GM19035 (cell line): ENCODE measurements around the gene PRDM4.

Source experiments
- ATAC-seq: cut with Tn5 transposase; IDR thresholded peaks from one replicate; pipeline ENCODE4 v1.9.1; 2021; ENCODE audit not compliant: unreplicated experiment

PRDM4 gene

GRCh38 chr12:107760809-107761501 is at the start of gene PRDM4:
PRDM4 (minus strand) TSS chr12:107761137; CDS start chr12:107760515, 622 bp downstream.
- ATAC-seq, result peak; percentile 95

GRCh38 chr12:107807471-107808150 is 46.7 kb upstream of the PRDM4 start:
- ATAC-seq, result no peak

- no peak for ATAC-seq
These were observed 44.7 kb upstream of the PRDM4 start for GRCh38 chr12:107805488-107806180.

- ATAC-seq, result no peak
These were observed 42.2 kb upstream of the PRDM4 start for GRCh38 chr12:107803092-107803491.

- ATAC-seq, result no peak
These were observed 40.2 kb upstream of the PRDM4 start for GRCh38 chr12:107801150-107801549.

- ATAC-seq, result no peak
These were observed 37.6 kb upstream of the PRDM4 start for GRCh38 chr12:107798580-107798979.

GRCh38 chr12:107794451-107794850 is 33.5 kb upstream of the PRDM4 start:
- ATAC-seq, result no peak

GRCh38 chr12:107791465-107792089 is 30.6 kb upstream of the PRDM4 start:
- ATAC-seq, result no peak

- no peak for ATAC-seq
These were observed 27.9 kb upstream of the PRDM4 start for GRCh38 chr12:107788690-107789458.

- ATAC-seq, result no peak
These were observed 27.3 kb upstream of the PRDM4 start for GRCh38 chr12:107788281-107788680.

GRCh38 chr12:107783406-107784376 is 22.8 kb upstream of the PRDM4 start:
- ATAC-seq, result peak; percentile 59

GRCh38 chr12:107782067-107782466 is 21.1 kb upstream of the PRDM4 start:
- no peak for ATAC-seq

GRCh38 chr12:107780298-107780697 is 19.4 kb upstream of the PRDM4 start:
- ATAC-seq, result no peak

GRCh38 chr12:107779077-107779831 is 18.3 kb upstream of the PRDM4 start:
- ATAC-seq, result peak; percentile 65

- no peak for ATAC-seq
These were observed 17.6 kb upstream of the PRDM4 start for GRCh38 chr12:107778383-107779025.

- ATAC-seq, result no peak
These were observed 15.2 kb upstream of the PRDM4 start for GRCh38 chr12:107776171-107776570.

- no peak for ATAC-seq
These were observed 14.3 kb upstream of the PRDM4 start for GRCh38 chr12:107775093-107775721.
